ENCODE results near the gene PROCA1. TPM values are rescaled to one million over a fixed set of nuclear protein-coding genes. Genes with fewer than 3 reads are reported as not detected.

PROCA1 gene
- total RNA-seq, 2 experiments from 2014 or later: 3.1 to 3.9 TPM

- Mint-ChIP-seq H3K9me3 (no peaks in the 10 kb centered on the region), H3K4me3 (peak overlapping the region; percentile 92), H3K27ac (peak overlapping the region; percentile 42), H3K4me1 (peaks cover 31% of the 10 kb centered on the region), H3K27me3 (no peaks in the 10 kb centered on the region), H3K36me3 (peaks cover 55% of the 10 kb centered on the region)
- no peak for DNase-seq
These were observed 35.5 kb upstream of the PROCA1 start for GRCh38 chr17:28747051-28747691.

GRCh38 chr17:28746611-28747050, 34.9 kb upstream of the PROCA1 start:
- Mint-ChIP-seq H3K27ac (peak overlapping the region; percentile 92), H3K4me1 (peaks cover 36% of the 10 kb centered on the region), H3K36me3 (peaks cover 57% of the 10 kb centered on the region), H3K4me3 (peak overlapping the region; percentile 92), H3K27me3 (no peaks in the 10 kb centered on the region), H3K9me3 (no peaks in the 10 kb centered on the region)
- no peak for DNase-seq

GRCh38 chr17:28745786-28746411, 34.2 kb upstream of the PROCA1 start:
- H3K4me3 Mint-ChIP-seq: peak overlapping the region; percentile 92
- peak overlapping the region; percentile 92 for H3K27ac Mint-ChIP-seq
- no peak for DNase-seq
- H3K9me3 Mint-ChIP-seq: peaks cover 1% of the 10 kb centered on the region
- peaks cover 41% of the 10 kb centered on the region for H3K4me1 Mint-ChIP-seq
- no peaks in the 10 kb centered on the region for H3K27me3 Mint-ChIP-seq
- peaks cover 58% of the 10 kb centered on the region for H3K36me3 Mint-ChIP-seq

GRCh38 chr17:28744972-28745785, 33.5 kb upstream of the PROCA1 start:
- Mint-ChIP-seq H3K27me3 (no peaks in the 10 kb centered on the region), H3K4me3 (peak overlapping the region; percentile 92), H3K9me3 (peaks cover 1% of the 10 kb centered on the region), H3K36me3 (peaks cover 58% of the 10 kb centered on the region), H3K27ac (peak overlapping the region; percentile 92), H3K4me1 (peaks cover 39% of the 10 kb centered on the region)
- DNase-seq: peak; percentile 46

GRCh38 chr17:28744104-28744971, 32.6 kb upstream of the PROCA1 start:
- Mint-ChIP-seq H3K27ac (peak overlapping the region; percentile 92), H3K27me3 (no peaks in the 10 kb centered on the region), H3K36me3 (peaks cover 64% of the 10 kb centered on the region), H3K4me1 (peaks cover 40% of the 10 kb centered on the region), H3K4me3 (peak overlapping the region; percentile 92), H3K9me3 (peaks cover 4% of the 10 kb centered on the region)
- DNase-seq: peak; percentile 65

- H3K4me3 Mint-ChIP-seq: peak within 1 kb of the TSS; percentile 92
- H3K4me1 Mint-ChIP-seq: peaks cover 38% of the 10 kb centered on the region
- H3K9me3 Mint-ChIP-seq: peaks cover 4% of the 10 kb centered on the region
- DNase-seq: peak; percentile 90
- H3K27me3 Mint-ChIP-seq: no peaks in the 10 kb centered on the region
- peak within 1 kb of the TSS; percentile 92 for H3K27ac Mint-ChIP-seq
- peaks cover 64% of the 10 kb centered on the region for H3K36me3 Mint-ChIP-seq
These were observed 31.8 kb upstream of the PROCA1 start, which contains the start of gene TRAF4 for GRCh38 chr17:28743243-28744103. TRAF4 (plus strand) TSS chr17:28744011; CDS start chr17:28744113, 102 bp downstream.

GRCh38 chr17:28741358-28742349, 30.0 kb upstream of the PROCA1 start:
- H3K4me1 Mint-ChIP-seq: peaks cover 35% of the 10 kb centered on the region
- no peaks in the 10 kb centered on the region for H3K27me3 Mint-ChIP-seq
- H3K27ac Mint-ChIP-seq: peak overlapping the region; percentile 54
- peaks cover 4% of the 10 kb centered on the region for H3K9me3 Mint-ChIP-seq
- DNase-seq: no peak
- peak overlapping the region; percentile 81 for H3K4me3 Mint-ChIP-seq
- H3K36me3 Mint-ChIP-seq: peaks cover 69% of the 10 kb centered on the region

- H3K27ac Mint-ChIP-seq: peak overlapping the region; percentile 54
- no peak overlapping the region for H3K4me3 Mint-ChIP-seq
These were observed 29.0 kb upstream of the PROCA1 start for GRCh38 chr17:28740406-28741357.

GRCh38 chr17:28738680-28739384, 27.1 kb upstream of the PROCA1 start:
- peak overlapping the region; percentile 69 for H3K4me3 Mint-ChIP-seq
- no peaks in the 10 kb centered on the region for H3K27me3 Mint-ChIP-seq
- DNase-seq: peak; percentile 77
- H3K9me3 Mint-ChIP-seq: peaks cover 4% of the 10 kb centered on the region
- peak overlapping the region; percentile 81 for H3K27ac Mint-ChIP-seq
- H3K36me3 Mint-ChIP-seq: peaks cover 64% of the 10 kb centered on the region
- H3K4me1 Mint-ChIP-seq: peaks cover 35% of the 10 kb centered on the region

More at GRCh38 chr17:28740406-28741357, 29.0 kb upstream of the PROCA1 start:
- no peak for DNase-seq
- Mint-ChIP-seq H3K36me3 (peaks cover 67% of the 10 kb centered on the region), H3K9me3 (peaks cover 4% of the 10 kb centered on the region), H3K4me1 (peaks cover 33% of the 10 kb centered on the region), H3K27me3 (no peaks in the 10 kb centered on the region)

- H3K27me3 Mint-ChIP-seq: no peaks in the 10 kb centered on the region
- H3K27ac Mint-ChIP-seq: peak overlapping the region; percentile 81
- peaks cover 40% of the 10 kb centered on the region for H3K4me1 Mint-ChIP-seq
- peak overlapping the region; percentile 53 for H3K4me3 Mint-ChIP-seq
- H3K36me3 Mint-ChIP-seq: peaks cover 64% of the 10 kb centered on the region
- H3K9me3 Mint-ChIP-seq: peaks cover 4% of the 10 kb centered on the region
- DNase-seq: no peak
These were observed 26.3 kb upstream of the PROCA1 start for GRCh38 chr17:28737770-28738679.

GRCh38 chr17:28737316-28737715, 25.6 kb upstream of the PROCA1 start:
- Mint-ChIP-seq H3K27ac (no peak overlapping the region), H3K27me3 (no peaks in the 10 kb centered on the region), H3K36me3 (peaks cover 64% of the 10 kb centered on the region), H3K9me3 (peaks cover 4% of the 10 kb centered on the region), H3K4me3 (no peak overlapping the region), H3K4me1 (peaks cover 42% of the 10 kb centered on the region)
- no peak for DNase-seq
